ENCODE measurements around the gene COL5A2. TPM values are rescaled to one million over a fixed set of nuclear protein-coding genes. Genes with fewer than 3 reads are reported as not detected.

COL5A2 gene
- 1.6 and 2.4 TPM in 2 replicates for total RNA-seq (2013; cell fraction: nucleolus; rRNA removed)
- total RNA-seq (2014; rRNA removed) (0.27 and 0.45 TPM in 2 replicates), total RNA-seq (2014; rRNA removed; fragmentation: Illumina TruSeq; extraction: Trizol) (0.32 and 0.85 TPM in 2 replicates), total RNA-seq (2021) (0.64 and 0.74 TPM in 2 replicates), polyA plus RNA-seq (2011; rRNA removed) (0.68 and 0.71 TPM in 2 replicates), polyA plus RNA-seq (2014; fragmentation: Illumina TruSeq; extraction: Trizol) (0.38 and 0.51 TPM in 2 replicates), polyA plus RNA-seq (2014; fragmentation: Nextera tagmentation; extraction: Ambion mirVana) (under 1 TPM; 0.04 to 0.06 TPM), polyA plus RNA-seq (2014; rRNA removed) (0.08 and 0.51 TPM in 2 replicates), polyA plus RNA-seq (2016; fragmentation: Nextera tagmentation; extraction: Ambion mirVana) (under 1 TPM; 0.24 to 0.39 TPM), polyA minus RNA-seq (2011; rRNA and poly(A)+ RNA removed) (1.1 and 2.5 TPM in 2 replicates), Bru-seq, nascent RNA (percentile 33 among the genes with signal in this experiment), BruChase-seq, experiment 1, labeled RNA remaining after a 6-hour chase (percentile 29 among the genes with signal in this experiment), BruChase-seq, experiment 2, labeled RNA remaining after a 2-hour chase (percentile 29 among the genes with signal in this experiment)
- 0.12 TPM for polyA plus RNA-seq (2011; ENCODE audit: low read depth)
- polyA plus RNA-seq (2011; cell fraction: cytosol; rRNA removed): 0.38 and 0.93 TPM in 2 replicates
- 1.7 and 2.1 TPM in 2 replicates for polyA plus RNA-seq (2011; cell fraction: nucleus; rRNA removed)
- 0.15 and 0.34 TPM in 2 replicates for polyA plus RNA-seq (2012)
- not detected in 2 replicates for polyA minus RNA-seq (2011; cell fraction: cytosol; rRNA and poly(A)+ RNA removed)
- polyA minus RNA-seq (2011; cell fraction: nucleus; rRNA and poly(A)+ RNA removed): 1.3 and 1.5 TPM in 2 replicates
- long read RNA-seq, experiment 1: 0 reads
- long read RNA-seq, experiment 2, partial matches to known transcripts: 0 of 1 reads
- long read RNA-seq, experiment 2, other reads (novel, unspliced or antisense): 1 of 1 reads

- in situ Hi-C loops (cut with MboI): no loop called here
- TF ChIP-seq SUPT20H (IDR thresholded peaks at IDR 0.05; ENCODE audit: borderline replicate concordance, control insufficient read depth, low read depth, low read length) (no peak), FOXM1 (IDR thresholded peaks at IDR 0.05; ENCODE audit: low read depth, low read length) (no peak), CUX1 (IDR thresholded peaks at IDR 0.05; ENCODE audit: insufficient replicate concordance, low read depth, low read length) (no peak), NFYB (IDR thresholded peaks at IDR 0.05; ENCODE audit: insufficient read depth, low read depth, low read length) (no peak), MYC (IDR thresholded peaks at IDR 0.05; ENCODE audit: insufficient read depth, insufficient read length, insufficient replicate concordance, low read length, severe bottlenecking) (no peak), MXI1 (IDR thresholded peaks at IDR 0.05; ENCODE audit: low read depth, low read length) (no peak), KDM1A (IDR thresholded peaks at IDR 0.05; ENCODE audit: borderline replicate concordance) (no peak), IKZF2 (IDR thresholded peaks at IDR 0.05) (no peak), MTA3 (IDR thresholded peaks at IDR 0.05; ENCODE audit: borderline replicate concordance, low read length) (no peak), SREBF1 (IDR thresholded peaks at IDR 0.05; ENCODE audit: low read length) (no peak)
- TF ChIP-seq, protein P1, sequence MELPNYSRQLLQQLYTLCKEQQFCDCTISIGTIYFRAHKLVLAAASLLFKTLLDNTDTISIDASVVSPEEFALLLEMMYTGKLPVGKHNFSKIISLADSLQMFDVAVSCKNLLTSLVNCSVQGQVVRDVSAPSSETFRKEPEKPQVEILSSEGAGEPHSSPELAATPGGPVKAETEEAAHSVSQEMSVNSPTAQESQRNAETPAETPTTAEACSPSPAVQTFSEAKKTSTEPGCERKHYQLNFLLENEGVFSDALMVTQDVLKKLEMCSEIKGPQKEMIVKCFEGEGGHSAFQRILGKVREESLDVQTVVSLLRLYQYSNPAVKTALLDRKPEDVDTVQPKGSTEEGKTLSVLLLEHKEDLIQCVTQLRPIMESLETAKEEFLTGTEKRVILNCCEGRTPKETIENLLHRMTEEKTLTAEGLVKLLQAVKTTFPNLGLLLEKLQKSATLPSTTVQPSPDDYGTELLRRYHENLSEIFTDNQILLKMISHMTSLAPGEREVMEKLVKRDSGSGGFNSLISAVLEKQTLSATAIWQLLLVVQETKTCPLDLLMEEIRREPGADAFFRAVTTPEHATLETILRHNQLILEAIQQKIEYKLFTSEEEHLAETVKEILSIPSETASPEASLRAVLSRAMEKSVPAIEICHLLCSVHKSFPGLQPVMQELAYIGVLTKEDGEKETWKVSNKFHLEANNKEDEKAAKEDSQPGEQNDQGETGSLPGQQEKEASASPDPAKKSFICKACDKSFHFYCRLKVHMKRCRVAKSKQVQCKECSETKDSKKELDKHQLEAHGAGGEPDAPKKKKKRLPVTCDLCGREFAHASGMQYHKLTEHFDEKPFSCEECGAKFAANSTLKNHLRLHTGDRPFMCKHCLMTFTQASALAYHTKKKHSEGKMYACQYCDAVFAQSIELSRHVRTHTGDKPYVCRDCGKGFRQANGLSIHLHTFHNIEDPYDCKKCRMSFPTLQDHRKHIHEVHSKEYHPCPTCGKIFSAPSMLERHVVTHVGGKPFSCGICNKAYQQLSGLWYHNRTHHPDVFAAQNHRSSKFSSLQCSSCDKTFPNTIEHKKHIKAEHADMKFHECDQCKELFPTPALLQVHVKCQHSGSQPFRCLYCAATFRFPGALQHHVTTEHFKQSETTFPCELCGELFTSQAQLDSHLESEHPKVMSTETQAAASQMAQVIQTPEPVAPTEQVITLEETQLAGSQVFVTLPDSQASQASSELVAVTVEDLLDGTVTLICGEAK (IDR thresholded peaks at IDR 0.05; ENCODE audit: borderline replicate concordance): no peak
Observed at GRCh38 chr2:189179570-189179950, at the start of gene COL5A2. COL5A2 (minus strand) TSS chr2:189179761; CDS start chr2:189179604, 157 bp downstream.

More at GRCh38 chr2:189179570-189179950, at the start of gene COL5A2:
- ChIA-PET POLR2A (interaction anchor here (0.9 kb wide), 1 partner anchor 31 kb away, joined by 3 read pairs; no protein-coding TSS in a partner anchor), SMC1A (ENCODE audit: uncharacterized antibody, unreplicated experiment) (interaction anchor here (0.6 to 1.2 kb wide), 3 partner anchors 11 to 167 kb away, joined by 3 to 4 read pairs (median 3); no protein-coding TSS in a partner anchor), CTCF (interaction anchor here (0.9 to 1.7 kb wide), 4 partner anchors 45 to 108 kb away, joined by 3 read pairs; no protein-coding TSS in a partner anchor), RAD21 (ENCODE audit: unreplicated experiment) (no interaction called here)
- intact Hi-C loops (cut with micrococcal nuclease; ENCODE audit: unreplicated experiment): no loop called here
- Histone ChIP-seq H2AFZ (ENCODE audit: control insufficient read depth, low read depth, low read length) (no peak within 1 kb of the TSS), H4K20me1 (ENCODE audit: control insufficient read depth, insufficient read depth) (no peaks in the 10 kb centered on the region), H3K36me3 (ENCODE audit: control insufficient read depth in 2 of 2, insufficient read depth in 2 of 2, low read length in 1 of 2) (no peaks in the 10 kb centered on the region), H3K4me1 (ENCODE audit: control insufficient read depth, insufficient read depth, low read length) (no peaks in the 10 kb centered on the region), H3K27ac (ENCODE audit: control insufficient read depth, insufficient read depth) (no peak within 1 kb of the TSS), H3K27me3 (replicated peaks in 1 of 2; ENCODE audit: control insufficient read depth in 2 of 2, insufficient read depth in 2 of 2, low read length in 1 of 2) (no peaks in the 10 kb centered on the region), H3K79me2 (ENCODE audit: control insufficient read depth, insufficient read depth, low read length) (no peaks in the 10 kb centered on the region), H3K4me3 (no peak within 1 kb of the TSS), H3K4me2 (ENCODE audit: control insufficient read depth, insufficient read depth) (no peak within 1 kb of the TSS), H3K9me3 (replicated peaks; ENCODE audit: control insufficient read depth, insufficient read depth, low read length) (no peaks in the 10 kb centered on the region), H3K9ac (ENCODE audit: control insufficient read depth, insufficient read depth, low read length) (no peak within 1 kb of the TSS)
- ATAC-seq (peak; percentile 57), FAIRE-seq (no peak), DNase-seq (ENCODE audit: low read depth, low spot score) (no peak)
- BruUV-seq (replicated peaks): no TSS peak
- WGBS (ENCODE audit: insufficient coverage, insufficient replicate concordance, low lambda C conversion rate, missing lambda C conversion rate): 4% methylated on average over 6 of the region's 6 CpGs

All from GM12878 (cell line).